Measurements from ENCODE around the gene ZNF468. TPM values are rescaled to one million over a fixed set of nuclear protein-coding genes. Genes with fewer than 3 reads are reported as not detected.
A peak's percentile ranks its signal among the peaks of the same experiment; 100 is the strongest.

ZNF468 gene
- total RNA-seq: 22.2 and 26.0 TPM in 2 replicates

GRCh38 chr19:52857378-52858191 lies at the start of gene ZNF468:
ZNF468 (minus strand) TSS chr19:52857619; CDS start chr19:52854272, 3,347 bp downstream.

DNA sequence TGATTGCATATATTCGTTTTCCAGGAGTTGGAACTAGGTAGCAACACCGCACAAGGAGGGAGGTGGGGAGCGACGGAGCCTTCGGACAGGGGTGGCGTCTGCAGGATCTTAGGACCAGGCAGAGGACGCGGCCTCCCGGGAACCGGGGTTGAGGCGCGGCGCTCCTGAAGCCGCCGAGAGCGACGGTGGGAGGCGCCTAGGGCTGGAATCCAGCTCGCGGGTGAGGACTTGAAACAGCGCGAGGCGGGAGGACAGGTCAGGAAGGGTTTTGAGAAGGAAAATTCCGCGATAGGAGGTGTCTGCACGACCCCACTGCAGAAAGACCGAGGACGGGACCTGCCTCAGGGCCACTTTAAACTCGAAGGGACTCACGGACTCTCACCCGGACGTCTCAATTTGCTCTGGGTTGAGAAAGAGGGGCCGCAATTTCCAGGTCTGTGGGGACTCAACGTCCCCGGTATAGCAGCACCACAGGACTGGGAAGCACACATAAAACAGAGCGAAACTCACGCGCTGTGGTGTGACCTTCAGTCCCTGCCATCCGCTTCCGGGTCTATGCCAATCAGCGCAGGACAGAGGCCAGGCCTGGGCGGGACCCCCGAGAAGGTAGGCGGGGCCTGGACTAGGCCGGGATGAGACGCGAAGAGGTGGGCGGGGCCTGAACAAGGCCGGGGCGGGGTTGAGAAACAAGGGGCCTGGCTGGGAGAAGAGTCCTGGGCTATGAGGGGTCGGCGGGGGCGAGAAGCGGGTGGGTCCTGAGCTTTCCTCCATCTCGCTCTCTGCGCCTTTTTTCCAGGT lies 39.9 kb upstream of the ZNF468 start, which contains the start of gene ZNF320:
TSS of gene ZNF320 (minus strand) at position 498 of the 798 bp plus-strand sequence. CDS start 7,380 bp downstream, outside the sequence.

GRCh38 chr19:52821204-52821960 lies 36.0 kb downstream of the ZNF468 start, which contains the start of gene ZNF28:
ZNF28 (minus strand) TSS chr19:52821633; CDS start chr19:52817958, 3,675 bp downstream.

Small RNA genes lying within 50 kb of the gene (small RNA-seq; reads per million reads assigned to genes)
- gene ZNF320 (ENCODE audit: low replicate concordance): 0.88 reads per million, percentile 40 among the genes with 10 or more reads in this experiment

Other genes with a start within 250 kb of the ZNF468 start
- 23.9 and 39.9 TPM in 2 replicates for gene ZNF83, start 219.3 kb downstream of the ZNF468 start, total RNA-seq
- 7.4 and 16.2 TPM in 2 replicates for gene ZNF611, start 122.6 kb downstream of the ZNF468 start, total RNA-seq
- 6.1 and 7.0 TPM in 2 replicates for gene ZNF600, start 70.8 kb downstream of the ZNF468 start, total RNA-seq
- gene ZNF28, start 36.0 kb downstream of the ZNF468 start, total RNA-seq: 11.2 and 13.7 TPM in 2 replicates
- 7.2 and 11.2 TPM in 2 replicates for gene ZNF320, start 40.0 kb upstream of the ZNF468 start, total RNA-seq
- gene ZNF888, start 65.8 kb upstream of the ZNF468 start, total RNA-seq: 2.8 and 4.7 TPM in 2 replicates
- 7.4 and 8.2 TPM in 2 replicates for gene ZNF816, start 105.3 kb upstream of the ZNF468 start, total RNA-seq
- gene ERVV-1, start 156.3 kb upstream of the ZNF468 start, total RNA-seq: not detected in 2 replicates
- not detected in 2 replicates for gene ERVV-2, start 187.1 kb upstream of the ZNF468 start, total RNA-seq
- gene ZNF160, start 245.8 kb upstream of the ZNF468 start, total RNA-seq: 32.8 and 32.9 TPM in 2 replicates

Measured in placental pericyte (primary cell).